ENCODE results near the gene CBX2. TPM values are rescaled to one million over a fixed set of nuclear protein-coding genes. Genes with fewer than 3 reads are reported as not detected.

Gene CBX2
- total and polyA plus RNA-seq, 2 of the 4 experiments (the other 2 are of a cell fraction): 2.0 to 3.2 TPM

DNA sequence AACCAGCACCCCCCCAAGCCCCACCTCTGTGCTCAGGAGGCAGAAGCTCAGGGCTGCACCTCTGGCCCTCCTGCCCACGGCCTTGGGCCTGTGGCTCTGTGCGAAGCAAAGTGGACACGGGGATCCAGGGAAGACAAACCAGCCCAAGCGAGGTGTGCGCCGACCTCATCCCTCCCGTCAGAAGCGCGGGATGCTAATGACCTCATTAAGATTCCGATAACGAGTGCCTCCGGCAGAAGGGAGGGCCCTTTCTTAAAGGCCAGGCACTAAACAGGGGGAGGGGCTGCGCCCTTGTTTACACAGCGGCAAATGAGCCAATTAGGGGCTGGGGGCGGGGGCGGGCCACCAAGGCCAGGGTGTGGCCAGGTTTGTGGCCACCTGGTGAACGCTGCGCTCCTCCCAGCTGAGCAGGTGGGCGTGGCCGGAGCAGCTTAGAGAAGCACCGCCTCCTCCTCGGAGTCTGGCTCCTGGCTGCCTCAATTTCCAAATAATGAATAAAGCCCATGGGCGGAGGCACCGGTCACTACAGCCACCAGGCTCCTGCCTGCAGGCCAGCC lies 58.1 kb downstream of the CBX2 start:
- Histone ChIP-seq H2BK15ac (ENCODE audit: low read depth, low read length) (no peak overlapping the region), H3K14ac (replicated peaks; ENCODE audit: low read depth, low read length) (no peak overlapping the region), H4K5ac (ENCODE audit: low read depth, low read length) (no peak overlapping the region), H3K27me3 (ENCODE audit: control insufficient read depth, insufficient read depth, low read length) (peaks cover 11% of the 10 kb centered on the region), H3K9me3 (ENCODE audit: control insufficient read depth, insufficient read depth, low read length) (peaks cover 2% of the 10 kb centered on the region; the same call in 1 of the 2 replicates), H2BK20ac (ENCODE audit: low read depth, low read length) (no peak overlapping the region), H3K9me1 (ENCODE audit: insufficient read depth, low read length) (peaks cover 6% of the 10 kb centered on the region; the same call in 1 of the 2 replicates), H3K56ac (ENCODE audit: extremely low read depth, insufficient read depth, low read length) (no peak overlapping the region), H2AK5ac (ENCODE audit: low read depth, low read length) (peak overlapping the region; percentile 54), H3K18ac (ENCODE audit: low read depth, low read length) (no peak overlapping the region), H3K4me1 (ENCODE audit: control insufficient read depth, insufficient read depth, low read length) (peaks cover 26% of the 10 kb centered on the region), H3K4ac (ENCODE audit: low read depth, low read length) (peak overlapping the region; percentile 61; the same call in 1 of the 2 replicates), H2AFZ (replicated peaks; ENCODE audit: low read length, poor library complexity) (peak overlapping the region; percentile 21), H3K4me3 (ENCODE audit: insufficient read depth, low read depth, low read length) (no peak overlapping the region), H2AK9ac (replicated peaks; ENCODE audit: low read depth, low read length, poor library complexity) (peak overlapping the region; percentile 87), H2BK120ac (ENCODE audit: low read depth, low read length) (peak overlapping the region; percentile 10; the same call in 1 of the 2 replicates), H3K36me3 (ENCODE audit: control insufficient read depth, insufficient read depth, low read length) (peaks cover 21% of the 10 kb centered on the region; the same call in 1 of the 2 replicates), H3K23ac (ENCODE audit: low read depth, low read length) (no peak overlapping the region), H3K4me2 (ENCODE audit: low read depth, low read length) (peak overlapping the region; percentile 89), H2BK5ac (ENCODE audit: low read depth, low read length, poor library complexity, severe bottlenecking) (no peak overlapping the region), H4K8ac (ENCODE audit: low read depth in 2 of 2, low read length in 2 of 2) (peak overlapping the region in 1 of 2 experiments; percentile 24; a peak in 1 of 4 replicates), H4K91ac (ENCODE audit: insufficient read depth, low read depth, low read length) (0 out of 2 replicates have a peak overlapping the region, but pooled peaks have one; percentile 21), H3K27ac (ENCODE audit: insufficient read depth, low read length) (no peak overlapping the region), H4K20me1 (ENCODE audit: insufficient read depth, low read length) (peaks cover 59% of the 10 kb centered on the region), H3K9ac (ENCODE audit: low read depth, low read length) (no peak overlapping the region), H3K79me1 (ENCODE audit: low read depth in 1 of 2, low read length in 2 of 2) (peaks cover 10 to 51% of the 10 kb centered on the region in 2 experiments)
- intact Hi-C loops (cut with micrococcal nuclease): loop anchor here (5.0 kb wide), 1 partner anchor 89 kb away; no protein-coding TSS in a partner anchor
- DNase-seq: no peak
- in situ Hi-C loops (cut with MboI; ENCODE audit: low sequenced_read_pairs): no loop called here
- POLR2A ChIA-PET (ENCODE audit: unreplicated experiment): no interaction called here
- 61% methylated on average over 7 of the region's 24 CpGs; no CpG with 5 or more reads in 1 of the 2 experiments for WGBS, 2 experiments (ENCODE audit: extremely low coverage in 2 of 2, insufficient read length in 1 of 2)
- CTCF ChIA-PET: interaction anchor here (0.6 to 1.4 kb wide), 5 partner anchors 15 to 218 kb away, joined by 3 to 5 read pairs (median 3); no protein-coding TSS in a partner anchor
- no TSS peak for BruUV-seq (replicated peaks)
- dilution Hi-C loops (cut with HindIII; ENCODE audit: low sequenced_read_pairs, unreplicated experiment): no loop called here
- ATAC-seq (ENCODE audit: low read depth): no peak
- no peak for TF ChIP-seq MAZ (IDR thresholded peaks at IDR 0.05; ENCODE audit: borderline replicate concordance, low read depth, low read length)
- TF ChIP-seq CEBPB (IDR thresholded peaks at IDR 0.05; ENCODE audit: low read depth, low read length): no peak
- TF ChIP-seq BHLHE40 (IDR thresholded peaks at IDR 0.05; ENCODE audit: low read depth, low read length): no peak
- no peak for TF ChIP-seq FOS (IDR thresholded peaks at IDR 0.05; ENCODE audit: low read depth, low read length)
- TF ChIP-seq, protein P1, sequence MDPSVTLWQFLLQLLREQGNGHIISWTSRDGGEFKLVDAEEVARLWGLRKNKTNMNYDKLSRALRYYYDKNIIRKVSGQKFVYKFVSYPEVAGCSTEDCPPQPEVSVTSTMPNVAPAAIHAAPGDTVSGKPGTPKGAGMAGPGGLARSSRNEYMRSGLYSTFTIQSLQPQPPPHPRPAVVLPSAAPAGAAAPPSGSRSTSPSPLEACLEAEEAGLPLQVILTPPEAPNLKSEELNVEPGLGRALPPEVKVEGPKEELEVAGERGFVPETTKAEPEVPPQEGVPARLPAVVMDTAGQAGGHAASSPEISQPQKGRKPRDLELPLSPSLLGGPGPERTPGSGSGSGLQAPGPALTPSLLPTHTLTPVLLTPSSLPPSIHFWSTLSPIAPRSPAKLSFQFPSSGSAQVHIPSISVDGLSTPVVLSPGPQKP (IDR thresholded peaks at IDR 0.05; ENCODE audit: borderline replicate concordance, low read depth, low read length): no peak
- TF ChIP-seq MAFK (IDR thresholded peaks at IDR 0.05; ENCODE audit: low read depth, low read length): no peak
- TF ChIP-seq RCOR1 (IDR thresholded peaks at IDR 0.05; ENCODE audit: insufficient replicate concordance, low read length): no peak
- TF ChIP-seq, protein P2, sequence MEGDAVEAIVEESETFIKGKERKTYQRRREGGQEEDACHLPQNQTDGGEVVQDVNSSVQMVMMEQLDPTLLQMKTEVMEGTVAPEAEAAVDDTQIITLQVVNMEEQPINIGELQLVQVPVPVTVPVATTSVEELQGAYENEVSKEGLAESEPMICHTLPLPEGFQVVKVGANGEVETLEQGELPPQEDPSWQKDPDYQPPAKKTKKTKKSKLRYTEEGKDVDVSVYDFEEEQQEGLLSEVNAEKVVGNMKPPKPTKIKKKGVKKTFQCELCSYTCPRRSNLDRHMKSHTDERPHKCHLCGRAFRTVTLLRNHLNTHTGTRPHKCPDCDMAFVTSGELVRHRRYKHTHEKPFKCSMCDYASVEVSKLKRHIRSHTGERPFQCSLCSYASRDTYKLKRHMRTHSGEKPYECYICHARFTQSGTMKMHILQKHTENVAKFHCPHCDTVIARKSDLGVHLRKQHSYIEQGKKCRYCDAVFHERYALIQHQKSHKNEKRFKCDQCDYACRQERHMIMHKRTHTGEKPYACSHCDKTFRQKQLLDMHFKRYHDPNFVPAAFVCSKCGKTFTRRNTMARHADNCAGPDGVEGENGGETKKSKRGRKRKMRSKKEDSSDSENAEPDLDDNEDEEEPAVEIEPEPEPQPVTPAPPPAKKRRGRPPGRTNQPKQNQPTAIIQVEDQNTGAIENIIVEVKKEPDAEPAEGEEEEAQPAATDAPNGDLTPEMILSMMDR (conservative IDR thresholded peaks at IDR 0.05; ENCODE audit: low read depth, low read length): no peak
- no peak for TF ChIP-seq RFX5 (IDR thresholded peaks at IDR 0.05; ENCODE audit: low read depth, low read length)
- TF ChIP-seq POLR2A (IDR thresholded peaks at IDR 0.05; ENCODE audit: low read depth, low read length): no peak
- no peak for TF ChIP-seq CHD1 (IDR thresholded peaks at IDR 0.05; ENCODE audit: low read depth, low read length)
- TF ChIP-seq, protein P3, sequence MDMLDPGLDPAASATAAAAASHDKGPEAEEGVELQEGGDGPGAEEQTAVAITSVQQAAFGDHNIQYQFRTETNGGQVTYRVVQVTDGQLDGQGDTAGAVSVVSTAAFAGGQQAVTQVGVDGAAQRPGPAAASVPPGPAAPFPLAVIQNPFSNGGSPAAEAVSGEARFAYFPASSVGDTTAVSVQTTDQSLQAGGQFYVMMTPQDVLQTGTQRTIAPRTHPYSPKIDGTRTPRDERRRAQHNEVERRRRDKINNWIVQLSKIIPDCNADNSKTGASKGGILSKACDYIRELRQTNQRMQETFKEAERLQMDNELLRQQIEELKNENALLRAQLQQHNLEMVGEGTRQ (IDR thresholded peaks at IDR 0.05; ENCODE audit: low read depth, low read length): no peak
- no peak for TF ChIP-seq SMC3 (IDR thresholded peaks at IDR 0.05; ENCODE audit: low read depth, low read length)
- no peak for TF ChIP-seq NFE2L2 (IDR thresholded peaks at IDR 0.05; ENCODE audit: low read depth, low read length)
- TF ChIP-seq RAD21 (IDR thresholded peaks at IDR 0.05; ENCODE audit: low read length): no peak
